HCT116 (cell line): ENCODE measurements around the gene CCNJL.

Experiments used
- CTCF ChIP-seq, 3 experiments: fragments of 200-600 bp in 1 of 3; sonication (generic) in 1 of 3; IDR thresholded peaks in 2 of 3; conservative IDR thresholded peaks in 1 of 3; 2 replicates each; pipeline ENCODE4 v1.5.1; 2012 to 2017; ENCODE audit warnings: low read depth in 2 of 3, low read length in 2 of 3, antibody characterized with exemption in 1 of 3, borderline replicate concordance in 1 of 3, control low read depth in 1 of 3, mild to moderate bottlenecking in 1 of 3, mixed read lengths in 1 of 3, mixed run types in 1 of 3, moderate library complexity in 1 of 3; ENCODE audit not compliant: insufficient read depth in 1 of 3
- TCF7L2 ChIP-seq: IDR thresholded peaks from 2 replicates; pipeline ENCODE4 v1.7.0; 2011; ENCODE audit warnings: borderline replicate concordance, inconsistent platforms; ENCODE audit not compliant: insufficient read depth, insufficient read length; ENCODE audit errors: extremely low read depth

DNA sequence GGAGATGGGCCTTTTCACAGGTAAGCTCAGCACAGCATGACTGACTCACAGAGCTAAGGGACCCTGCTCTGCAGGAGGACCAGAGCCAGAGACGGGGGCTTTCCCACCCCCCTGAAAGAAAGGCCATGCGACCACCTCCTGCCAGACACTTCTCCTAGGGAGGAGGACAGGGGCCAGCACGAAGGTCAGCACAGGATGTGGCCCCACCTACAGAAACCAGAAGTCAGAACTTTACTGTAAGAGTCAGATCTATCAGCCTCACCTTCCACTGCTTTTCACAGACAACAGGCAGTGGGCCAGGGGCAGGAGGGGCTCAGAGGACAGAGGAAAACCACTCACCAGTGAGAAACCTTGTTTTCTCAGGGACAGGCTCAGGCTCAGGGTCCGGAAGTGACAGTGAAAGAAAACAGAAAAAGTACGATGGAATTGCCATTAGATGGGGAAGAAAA is 37.9 kb downstream of the CCNJL start:
- no peak for TF ChIP-seq TCF7L2
- TF ChIP-seq CTCF (IDR thresholded peaks at IDR 0.05 in 2 of 3, conservative IDR thresholded peaks at IDR 0.05 in 1 of 3; ENCODE audit: borderline replicate concordance in 1 of 3, insufficient read depth in 1 of 3, low read depth in 2 of 3, low read length in 2 of 3), result no peak
